Fibroblast of lung (primary cell): ENCODE data around the gene MT1X.

Experiments
- CTCF ChIP-seq, 2 donors: IDR thresholded peaks in 1 of 2; conservative IDR thresholded peaks in 1 of 2; 1 replicate in 1 of 2; 2 replicates in 1 of 2; pipeline ENCODE4 v1.5.1; 2011 to 2012; ENCODE audit warnings: low read length in 2 of 2, control low read depth in 1 of 2, inconsistent platforms in 1 of 2, low read depth in 1 of 2, mild to moderate bottlenecking in 1 of 2
- EZH2 ChIP-seq: IDR thresholded peaks from 2 replicates; pipeline ENCODE4 v1.5.1; 2012; ENCODE audit warnings: low read length, control low read depth, mild to moderate bottlenecking; ENCODE audit errors: missing control alignments

GRCh38 chr16:56662357-56663354 lies 19.6 kb upstream of the MT1X start:
- TF ChIP-seq EZH2 (no peak), CTCF (conservative IDR thresholded peaks at IDR 0.05 in 1 of 2, IDR thresholded peaks at IDR 0.05 in 1 of 2; ENCODE audit: low read depth in 1 of 2, low read length in 2 of 2) (no peak)
